ENCODE measurements around the gene PEX5L. TPM values are rescaled to one million over a fixed set of nuclear protein-coding genes. Genes with fewer than 3 reads are reported as not detected.

Gene PEX5L
- total RNA-seq, 4 donors from 2014 or later, result not detected

- no peak for DNase-seq
- WGBS, 2 donors, result 39 to 46% methylated on average over 5 of the region's 5 CpGs
- intact Hi-C loops (cut with DNase I), result no loop called here
- no peaks in the 10 kb centered on the region for H3K9me3 ChIP-seq
- no peaks in the 10 kb centered on the region for H3K4me1 ChIP-seq
- TF ChIP-seq CTCF (IDR thresholded peaks at IDR 0.05) (no peak), POLR2A (IDR thresholded peaks at IDR 0.05) (no peak)
- H3K27me3 ChIP-seq, result no peaks in the 10 kb centered on the region
- no peak overlapping the region for H3K27ac ChIP-seq
- no peaks in the 10 kb centered on the region for H3K36me3 ChIP-seq
- H3K4me3 ChIP-seq, result no peak overlapping the region
Observed at GRCh38 chr3:179865861-179866505, 170.8 kb downstream of the PEX5L start.

GRCh38 chr3:179861953-179862352 lies 174.8 kb downstream of the PEX5L start:
- intact Hi-C loops (cut with DNase I), result no loop called here

GRCh38 chr3:179861292-179861691 lies 175.4 kb downstream of the PEX5L start:
- WGBS, 2 donors, result 65 to 93% methylated on average over 2 to 5 of the region's 5 CpGs

More at GRCh38 chr3:179861953-179862352, 174.8 kb downstream of the PEX5L start:
- Histone ChIP-seq H3K27me3 (no peaks in the 10 kb centered on the region), H3K4me3 (no peak overlapping the region), H3K27ac (no peak overlapping the region), H3K4me1 (no peaks in the 10 kb centered on the region), H3K36me3 (no peaks in the 10 kb centered on the region), H3K9me3 (no peaks in the 10 kb centered on the region)
- WGBS, 2 donors, result 78 to 86% methylated on average over 4 of the region's 4 CpGs
- no peak for TF ChIP-seq CTCF (IDR thresholded peaks at IDR 0.05)
- TF ChIP-seq POLR2A (IDR thresholded peaks at IDR 0.05), result no peak
- no peak for DNase-seq

GRCh38 chr3:179860275-179861107 lies 176.2 kb downstream of the PEX5L start:
- intact Hi-C loops (cut with DNase I), result no loop called here
- no peak overlapping the region for H3K27ac ChIP-seq
- no peak overlapping the region for H3K4me3 ChIP-seq
- no peaks in the 10 kb centered on the region for H3K9me3 ChIP-seq
- no peak for DNase-seq
- 71 to 72% methylated on average over 11 of the region's 11 CpGs for WGBS, 2 donors
- H3K4me1 ChIP-seq, result no peaks in the 10 kb centered on the region
- H3K36me3 ChIP-seq, result no peaks in the 10 kb centered on the region
- TF ChIP-seq POLR2A (IDR thresholded peaks at IDR 0.05), result no peak
- H3K27me3 ChIP-seq, result no peaks in the 10 kb centered on the region

More at GRCh38 chr3:179861292-179861691, 175.4 kb downstream of the PEX5L start:
- no peak for DNase-seq
- Histone ChIP-seq H3K4me1 (no peaks in the 10 kb centered on the region), H3K27ac (no peak overlapping the region), H3K27me3 (no peaks in the 10 kb centered on the region), H3K4me3 (no peak overlapping the region), H3K36me3 (no peaks in the 10 kb centered on the region), H3K9me3 (no peaks in the 10 kb centered on the region)
- TF ChIP-seq CTCF (IDR thresholded peaks at IDR 0.05), result no peak
- TF ChIP-seq POLR2A (IDR thresholded peaks at IDR 0.05), result no peak
- intact Hi-C loops (cut with DNase I), result no loop called here

- intact Hi-C loops (cut with DNase I), result no loop called here
- WGBS, 2 donors, result 50 to 54% methylated on average over 2 of the region's 2 CpGs
- Histone ChIP-seq H3K4me1 (no peaks in the 10 kb centered on the region), H3K27me3 (no peaks in the 10 kb centered on the region), H3K9me3 (no peaks in the 10 kb centered on the region), H3K36me3 (no peaks in the 10 kb centered on the region), H3K27ac (no peak overlapping the region), H3K4me3 (no peak overlapping the region)
- no peak for TF ChIP-seq CTCF (IDR thresholded peaks at IDR 0.05)
- no peak for TF ChIP-seq POLR2A (IDR thresholded peaks at IDR 0.05)
- DNase-seq, result no peak
Observed at GRCh38 chr3:179853176-179853575, 183.6 kb downstream of the PEX5L start.

Data from esophagus squamous epithelium (tissue), 5 donors.